ENCODE data around the gene MAP7D3. TPM values are rescaled to one million over a fixed set of nuclear protein-coding genes. Genes with fewer than 3 reads are reported as not detected.
A peak's percentile ranks its signal among the peaks of the same experiment; 100 is the strongest.

The MAP7D3 gene
- total RNA-seq, 2 donors from 2014 or later: 2.8 to 2.9 TPM

DNA sequence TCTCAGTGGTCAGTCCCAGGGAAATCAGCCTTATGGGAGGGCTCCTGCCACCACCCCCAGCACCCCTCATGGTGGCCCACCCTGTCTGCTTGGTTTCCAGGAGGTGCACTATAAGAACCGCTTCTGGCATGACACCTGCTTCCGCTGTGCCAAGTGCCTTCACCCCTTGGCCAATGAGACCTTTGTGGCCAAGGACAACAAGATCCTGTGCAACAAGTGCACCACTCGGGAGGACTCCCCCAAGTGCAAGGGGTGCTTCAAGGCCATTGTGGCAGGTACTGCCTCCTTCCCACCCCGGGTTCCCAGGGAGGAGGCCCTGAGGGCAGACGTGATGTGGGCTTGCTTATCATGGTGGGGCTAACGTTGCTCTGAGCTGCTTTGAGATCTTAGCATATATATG is 44.3 kb downstream of the MAP7D3 start:
- H3K4me1 ChIP-seq: no peaks in the 10 kb centered on the region
- H3K4me3 ChIP-seq: no peak overlapping the region
- no peak for DNase-seq
- intact Hi-C loops (cut with DNase I): loop anchor here (5.0 kb wide), 1 partner anchor 40 kb away; no protein-coding TSS in a partner anchor
- no peaks in the 10 kb centered on the region for H3K36me3 ChIP-seq
- H3K9ac ChIP-seq (ENCODE audit: low read depth in 2 of 2, low read length in 2 of 2): no peak overlapping the region
- H3K27ac ChIP-seq: no peak overlapping the region
- TF ChIP-seq, protein P1, sequence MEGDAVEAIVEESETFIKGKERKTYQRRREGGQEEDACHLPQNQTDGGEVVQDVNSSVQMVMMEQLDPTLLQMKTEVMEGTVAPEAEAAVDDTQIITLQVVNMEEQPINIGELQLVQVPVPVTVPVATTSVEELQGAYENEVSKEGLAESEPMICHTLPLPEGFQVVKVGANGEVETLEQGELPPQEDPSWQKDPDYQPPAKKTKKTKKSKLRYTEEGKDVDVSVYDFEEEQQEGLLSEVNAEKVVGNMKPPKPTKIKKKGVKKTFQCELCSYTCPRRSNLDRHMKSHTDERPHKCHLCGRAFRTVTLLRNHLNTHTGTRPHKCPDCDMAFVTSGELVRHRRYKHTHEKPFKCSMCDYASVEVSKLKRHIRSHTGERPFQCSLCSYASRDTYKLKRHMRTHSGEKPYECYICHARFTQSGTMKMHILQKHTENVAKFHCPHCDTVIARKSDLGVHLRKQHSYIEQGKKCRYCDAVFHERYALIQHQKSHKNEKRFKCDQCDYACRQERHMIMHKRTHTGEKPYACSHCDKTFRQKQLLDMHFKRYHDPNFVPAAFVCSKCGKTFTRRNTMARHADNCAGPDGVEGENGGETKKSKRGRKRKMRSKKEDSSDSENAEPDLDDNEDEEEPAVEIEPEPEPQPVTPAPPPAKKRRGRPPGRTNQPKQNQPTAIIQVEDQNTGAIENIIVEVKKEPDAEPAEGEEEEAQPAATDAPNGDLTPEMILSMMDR (IDR thresholded peaks at IDR 0.05): no peak
- H3K27me3 ChIP-seq: no peaks in the 10 kb centered on the region
- H3K9me3 ChIP-seq: no peaks in the 10 kb centered on the region

GRCh38 chrX:136205882-136206380 is 45.3 kb downstream of the MAP7D3 start:
- no peak overlapping the region for H3K4me3 ChIP-seq
- no peaks in the 10 kb centered on the region for H3K27me3 ChIP-seq
- TF ChIP-seq, protein P1 (IDR thresholded peaks at IDR 0.05): no peak
- H3K36me3 ChIP-seq: no peaks in the 10 kb centered on the region
- H3K4me1 ChIP-seq: no peaks in the 10 kb centered on the region
- no peak for DNase-seq
- intact Hi-C loops (cut with DNase I): loop anchor here (5.0 kb wide), 1 partner anchor 39 kb away; no protein-coding TSS in a partner anchor
- H3K9me3 ChIP-seq: no peaks in the 10 kb centered on the region
- peak overlapping the region in 1 of 2 donors; percentile 6 for H3K9ac ChIP-seq (ENCODE audit: low read depth in 2 of 2, low read length in 2 of 2)
- no peak overlapping the region for H3K27ac ChIP-seq

DNA sequence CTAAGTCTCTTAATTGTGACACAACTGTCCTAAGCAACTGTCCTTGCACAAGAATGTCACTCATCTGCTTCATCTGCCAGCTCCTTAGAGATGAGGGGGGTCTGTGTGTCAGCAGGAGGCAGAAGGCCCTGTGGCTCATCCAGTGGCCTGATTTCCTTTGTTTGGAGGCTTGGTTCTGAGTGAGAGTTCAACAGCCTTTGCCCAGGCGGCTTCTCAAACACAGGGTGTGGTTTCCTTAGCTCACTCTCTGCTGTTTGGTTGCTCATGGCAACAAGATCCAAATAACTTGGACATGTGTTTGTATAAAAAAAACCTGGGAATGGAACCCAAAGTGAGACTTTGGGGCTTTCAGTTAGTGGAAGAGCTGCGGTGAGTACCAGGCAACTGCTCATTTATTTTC is 46.6 kb downstream of the MAP7D3 start:
- Histone ChIP-seq H3K27ac (no peak overlapping the region), H3K36me3 (no peaks in the 10 kb centered on the region), H3K27me3 (no peaks in the 10 kb centered on the region), H3K9ac (ENCODE audit: low read depth in 2 of 2, low read length in 2 of 2) (no peak overlapping the region), H3K4me3 (peak overlapping the region; percentile 3), H3K4me1 (no peaks in the 10 kb centered on the region), H3K9me3 (no peaks in the 10 kb centered on the region)
- intact Hi-C loops (cut with DNase I): no loop called here
- peak; percentile 57 for DNase-seq
- TF ChIP-seq, protein P1 (IDR thresholded peaks at IDR 0.05): no peak

GRCh38 chrX:136203951-136204350 is 47.2 kb downstream of the MAP7D3 start:
- Histone ChIP-seq H3K9me3 (no peaks in the 10 kb centered on the region), H3K4me1 (no peaks in the 10 kb centered on the region), H3K27me3 (no peaks in the 10 kb centered on the region), H3K27ac (no peak overlapping the region), H3K36me3 (no peaks in the 10 kb centered on the region), H3K4me3 (no peak overlapping the region), H3K9ac (ENCODE audit: low read depth in 2 of 2, low read length in 2 of 2) (no peak overlapping the region)
- intact Hi-C loops (cut with DNase I): no loop called here
- TF ChIP-seq, protein P1 (IDR thresholded peaks at IDR 0.05): no peak
- DNase-seq: no peak

- TF ChIP-seq, protein P1 (IDR thresholded peaks at IDR 0.05): no peak
- Histone ChIP-seq H3K4me1 (no peaks in the 10 kb centered on the region), H3K36me3 (no peaks in the 10 kb centered on the region), H3K9me3 (no peaks in the 10 kb centered on the region), H3K4me3 (no peak overlapping the region), H3K27ac (no peak overlapping the region), H3K27me3 (no peaks in the 10 kb centered on the region), H3K9ac (ENCODE audit: low read depth in 2 of 2, low read length in 2 of 2) (no peak overlapping the region)
- intact Hi-C loops (cut with DNase I): no loop called here
- DNase-seq: no peak
These were observed 47.8 kb downstream of the MAP7D3 start for GRCh38 chrX:136203438-136203837.

All from colonic mucosa (tissue), 4 donors.